ENCODE results near the gene KSR1. TPM values are rescaled to one million over a fixed set of nuclear protein-coding genes. Genes with fewer than 3 reads are reported as not detected.

Gene KSR1
- total and polyA plus RNA-seq, 2 of the 8 experiments (the other 6 are each of a cell fraction or from before 2014, with no cell fraction given): 14.1 to 34.7 TPM

DNA sequence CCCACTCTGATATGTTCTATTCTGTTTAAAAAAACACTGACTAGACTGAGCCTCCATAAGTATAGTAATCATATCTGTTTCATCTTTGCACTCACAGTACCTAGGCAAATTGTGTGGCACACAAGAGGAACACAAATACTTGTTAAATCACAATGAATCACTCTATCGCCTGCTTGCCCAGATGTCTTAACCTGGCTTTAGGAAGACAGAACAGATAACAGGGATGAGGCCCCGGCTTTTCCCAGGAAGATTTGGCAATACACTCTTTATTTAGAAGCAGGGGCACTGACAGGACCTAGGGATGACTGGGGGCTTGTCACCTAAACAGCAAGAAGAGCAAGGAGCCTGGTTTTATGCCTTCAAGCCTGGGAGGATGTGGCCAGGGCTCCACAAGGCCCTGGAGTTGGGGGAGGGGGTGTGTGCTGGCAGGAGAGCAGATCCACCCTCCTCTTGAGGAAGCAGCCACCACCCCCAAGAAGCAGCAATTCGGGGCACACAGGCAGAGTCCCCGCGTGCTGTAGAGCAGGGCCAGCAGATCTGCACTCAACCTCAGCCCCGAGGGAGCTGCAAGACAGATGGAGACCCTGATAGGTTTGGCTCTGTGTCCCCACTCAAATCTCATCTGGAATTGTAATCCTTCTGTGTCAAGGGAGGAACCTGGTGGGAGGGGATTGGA is 41.0 kb upstream of the KSR1 start (continued):
- TF ChIP-seq CBX8 (IDR thresholded peaks at IDR 0.05; ENCODE audit: borderline replicate concordance, low read depth, low read length): no peak
- TF ChIP-seq KDM4A (IDR thresholded peaks at IDR 0.05; ENCODE audit: low read depth, low read length, severe bottlenecking): no peak
- no peak for TF ChIP-seq BRCA1 (IDR thresholded peaks at IDR 0.05; ENCODE audit: low read depth, low read length)
- TF ChIP-seq, protein P1, sequence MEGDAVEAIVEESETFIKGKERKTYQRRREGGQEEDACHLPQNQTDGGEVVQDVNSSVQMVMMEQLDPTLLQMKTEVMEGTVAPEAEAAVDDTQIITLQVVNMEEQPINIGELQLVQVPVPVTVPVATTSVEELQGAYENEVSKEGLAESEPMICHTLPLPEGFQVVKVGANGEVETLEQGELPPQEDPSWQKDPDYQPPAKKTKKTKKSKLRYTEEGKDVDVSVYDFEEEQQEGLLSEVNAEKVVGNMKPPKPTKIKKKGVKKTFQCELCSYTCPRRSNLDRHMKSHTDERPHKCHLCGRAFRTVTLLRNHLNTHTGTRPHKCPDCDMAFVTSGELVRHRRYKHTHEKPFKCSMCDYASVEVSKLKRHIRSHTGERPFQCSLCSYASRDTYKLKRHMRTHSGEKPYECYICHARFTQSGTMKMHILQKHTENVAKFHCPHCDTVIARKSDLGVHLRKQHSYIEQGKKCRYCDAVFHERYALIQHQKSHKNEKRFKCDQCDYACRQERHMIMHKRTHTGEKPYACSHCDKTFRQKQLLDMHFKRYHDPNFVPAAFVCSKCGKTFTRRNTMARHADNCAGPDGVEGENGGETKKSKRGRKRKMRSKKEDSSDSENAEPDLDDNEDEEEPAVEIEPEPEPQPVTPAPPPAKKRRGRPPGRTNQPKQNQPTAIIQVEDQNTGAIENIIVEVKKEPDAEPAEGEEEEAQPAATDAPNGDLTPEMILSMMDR (IDR thresholded peaks at IDR 0.05; ENCODE audit: control extremely low read depth in 1 of 3, insufficient read depth in 1 of 3, low read depth in 1 of 3, low read length in 3 of 3): no peak
- TF ChIP-seq RBBP5 (IDR thresholded peaks at IDR 0.05; ENCODE audit: borderline replicate concordance, low read depth, low read length): no peak

Data from H1 (cell line).